ENCODE measurements around the gene NDE1. TPM values are rescaled to one million over a fixed set of nuclear protein-coding genes. Genes with fewer than 3 reads are reported as not detected.

Gene NDE1
- total RNA-seq, 1 donor from 2014 or later, result 28.9 TPM

GRCh38 chr16:15736529-15736928, 86.5 kb downstream of the NDE1 start:
- intact Hi-C loops (cut with DNase I), result no loop called here
- Histone ChIP-seq H3K36me3 (peaks cover 7% of the 10 kb centered on the region), H3K27me3 (no peaks in the 10 kb centered on the region), H3K4me3 (no peak overlapping the region), H3K27ac (no peak overlapping the region), H3K9me3 (no peaks in the 10 kb centered on the region), H3K4me1 (no peaks in the 10 kb centered on the region)
- DNase-seq (no peak), ATAC-seq (no peak)
- TF ChIP-seq CTCF (IDR thresholded peaks at IDR 0.05), result no peak

GRCh38 chr16:15737140-15737644, 87.1 kb downstream of the NDE1 start:
- DNase-seq (no peak), ATAC-seq (no peak)
- no peaks in the 10 kb centered on the region for H3K9me3 ChIP-seq
- no peak for TF ChIP-seq CTCF (IDR thresholded peaks at IDR 0.05)
- H3K27me3 ChIP-seq, result no peaks in the 10 kb centered on the region
- H3K36me3 ChIP-seq, result peaks cover 10% of the 10 kb centered on the region
- no peak overlapping the region for H3K4me3 ChIP-seq
- H3K4me1 ChIP-seq, result no peaks in the 10 kb centered on the region
- H3K27ac ChIP-seq, result no peak overlapping the region
- intact Hi-C loops (cut with DNase I), result no loop called here

GRCh38 chr16:15739464-15739863, 89.4 kb downstream of the NDE1 start:
- intact Hi-C loops (cut with DNase I), result no loop called here
- Histone ChIP-seq H3K4me1 (no peaks in the 10 kb centered on the region), H3K27ac (no peak overlapping the region), H3K36me3 (peaks cover 10% of the 10 kb centered on the region), H3K4me3 (no peak overlapping the region), H3K9me3 (no peaks in the 10 kb centered on the region), H3K27me3 (no peaks in the 10 kb centered on the region)
- ATAC-seq, result no peak
- no peak for TF ChIP-seq CTCF (IDR thresholded peaks at IDR 0.05)
- no peak for DNase-seq

- no peaks in the 10 kb centered on the region for H3K27me3 ChIP-seq
- no peak for ATAC-seq
- no peaks in the 10 kb centered on the region for H3K9me3 ChIP-seq
- H3K27ac ChIP-seq, result no peak overlapping the region
- peaks cover 10% of the 10 kb centered on the region for H3K36me3 ChIP-seq
- H3K4me3 ChIP-seq, result no peak overlapping the region
- no peak for DNase-seq
- no peak for TF ChIP-seq CTCF (IDR thresholded peaks at IDR 0.05)
- intact Hi-C loops (cut with DNase I), result no loop called here
- no peaks in the 10 kb centered on the region for H3K4me1 ChIP-seq
Observed at GRCh38 chr16:15739950-15740349, 89.9 kb downstream of the NDE1 start.

- intact Hi-C loops (cut with DNase I), result no loop called here
- DNase-seq (no peak), ATAC-seq (no peak)
- H3K4me3 ChIP-seq, result no peak overlapping the region
- H3K9me3 ChIP-seq, result no peaks in the 10 kb centered on the region
- peaks cover 10% of the 10 kb centered on the region for H3K36me3 ChIP-seq
- no peak for TF ChIP-seq CTCF (IDR thresholded peaks at IDR 0.05)
- H3K27me3 ChIP-seq, result no peaks in the 10 kb centered on the region
- no peak overlapping the region for H3K27ac ChIP-seq
- H3K4me1 ChIP-seq, result no peaks in the 10 kb centered on the region
Observed at GRCh38 chr16:15741207-15741871, 91.3 kb downstream of the NDE1 start.
